HG03045 (cell line): ENCODE data around the gene ODAD4.
"Not testable (repeated sequence)": the region's sequence is repeated elsewhere in the genome, so short reads cannot be mapped to it uniquely, and the experiment has no call there.

Source experiments
- ATAC-seq: cut with Tn5 transposase; IDR thresholded peaks from one replicate; pipeline ENCODE4 v1.9.1; 2021; ENCODE audit warnings: mild to moderate bottlenecking, moderate library complexity; ENCODE audit not compliant: unreplicated experiment

ODAD4 gene

DNA sequence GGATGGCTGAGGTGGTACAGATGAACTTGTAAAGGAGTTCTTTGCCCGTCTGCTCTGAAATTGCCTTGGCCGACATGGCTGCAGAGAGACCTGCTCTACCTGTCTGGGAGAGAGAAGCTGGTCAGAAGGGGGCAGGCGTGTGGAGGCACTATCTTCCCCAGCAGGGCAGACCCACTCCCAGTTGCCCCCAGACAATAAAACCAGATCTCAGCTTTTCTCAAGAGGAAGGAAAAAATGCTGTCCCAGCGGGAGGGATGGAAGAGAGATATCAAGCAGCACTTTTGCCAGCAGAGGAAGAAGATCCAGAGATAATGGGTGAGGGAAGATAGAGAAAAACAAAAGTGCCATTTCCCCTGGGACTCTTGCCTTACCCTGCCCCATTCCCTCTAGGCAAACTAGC is 16.6 kb upstream of the ODAD4 start:
- ATAC-seq: no peak

DNA sequence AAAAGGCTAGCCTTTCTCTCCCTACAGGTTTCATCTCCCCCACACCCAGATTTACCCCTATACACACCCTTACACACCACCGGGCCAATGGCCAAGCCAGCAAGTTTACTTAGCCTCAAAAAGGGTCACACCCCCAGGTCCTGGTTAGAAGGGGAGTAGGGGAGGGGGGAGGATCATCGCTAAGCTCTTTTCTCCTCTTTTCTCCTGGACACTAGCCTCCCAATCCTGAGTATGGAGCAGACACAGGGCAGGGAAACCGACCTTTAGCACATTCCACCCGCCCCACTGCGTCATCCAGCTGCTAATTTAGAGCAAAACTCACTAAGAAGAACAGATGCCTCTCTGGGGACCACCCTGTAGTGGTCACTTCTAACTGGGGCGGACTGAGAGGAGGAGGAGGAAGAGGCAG is 16.1 kb upstream of the ODAD4 start:
- no peak for ATAC-seq

DNA sequence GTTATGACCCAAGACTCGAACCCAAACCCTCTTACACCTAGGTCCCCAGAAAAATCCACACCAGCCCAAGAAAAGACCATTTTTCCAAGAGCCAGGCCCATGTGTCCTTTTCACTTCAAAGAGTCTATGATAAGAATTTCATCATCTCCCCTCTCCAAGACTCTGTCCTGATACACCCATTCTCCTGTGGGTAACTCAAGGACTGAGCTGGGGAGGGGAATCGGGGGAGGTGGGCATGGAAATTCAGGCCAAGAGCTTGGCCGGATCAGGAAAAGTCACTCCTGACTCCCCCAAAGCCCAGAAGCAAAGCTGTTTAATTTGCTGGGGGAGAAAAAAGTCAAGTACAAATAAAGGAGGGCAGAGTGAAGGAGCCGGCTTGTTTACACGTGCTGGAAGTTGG is 15.4 kb upstream of the ODAD4 start:
- no peak for ATAC-seq

DNA sequence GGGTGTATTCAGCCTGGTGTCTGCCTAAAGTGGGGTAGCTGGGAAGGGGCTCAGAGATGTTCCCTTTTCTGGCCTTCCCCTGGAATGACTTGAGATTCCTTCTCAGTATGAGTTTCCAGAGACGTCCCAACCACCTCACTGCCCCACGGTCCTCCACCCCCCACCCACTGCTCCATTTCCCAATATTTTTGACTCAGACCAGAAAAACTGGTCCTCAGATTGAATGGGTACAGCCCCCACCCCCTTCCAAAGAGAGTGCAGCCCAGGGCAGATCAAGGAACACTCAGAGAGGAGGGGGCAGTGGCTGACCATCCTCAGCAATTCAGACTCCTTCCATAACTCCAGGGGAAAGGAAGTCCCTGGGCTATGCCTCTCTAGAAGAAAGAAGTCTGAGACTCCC is 14.9 kb upstream of the ODAD4 start:
- no peak for ATAC-seq

DNA sequence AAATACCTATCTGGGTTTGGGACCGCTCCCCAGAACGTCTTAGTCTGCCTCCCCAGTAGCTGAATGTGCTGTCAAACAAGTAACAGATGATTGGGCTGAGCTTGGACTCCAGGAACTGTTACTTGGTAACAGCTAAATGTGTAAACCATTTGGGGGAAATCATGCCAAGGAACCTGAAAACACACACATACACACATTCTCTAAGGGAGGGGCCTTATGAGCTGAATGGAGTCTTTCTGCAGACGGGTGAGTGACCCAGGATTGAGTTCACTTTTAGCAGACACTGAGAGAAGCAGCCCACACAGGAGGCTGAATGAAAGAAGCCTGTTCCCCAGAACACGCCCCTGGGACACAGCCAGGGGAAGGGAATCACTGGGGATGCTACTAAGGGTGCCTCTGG is 13.2 kb upstream of the ODAD4 start:
- ATAC-seq: no peak

DNA sequence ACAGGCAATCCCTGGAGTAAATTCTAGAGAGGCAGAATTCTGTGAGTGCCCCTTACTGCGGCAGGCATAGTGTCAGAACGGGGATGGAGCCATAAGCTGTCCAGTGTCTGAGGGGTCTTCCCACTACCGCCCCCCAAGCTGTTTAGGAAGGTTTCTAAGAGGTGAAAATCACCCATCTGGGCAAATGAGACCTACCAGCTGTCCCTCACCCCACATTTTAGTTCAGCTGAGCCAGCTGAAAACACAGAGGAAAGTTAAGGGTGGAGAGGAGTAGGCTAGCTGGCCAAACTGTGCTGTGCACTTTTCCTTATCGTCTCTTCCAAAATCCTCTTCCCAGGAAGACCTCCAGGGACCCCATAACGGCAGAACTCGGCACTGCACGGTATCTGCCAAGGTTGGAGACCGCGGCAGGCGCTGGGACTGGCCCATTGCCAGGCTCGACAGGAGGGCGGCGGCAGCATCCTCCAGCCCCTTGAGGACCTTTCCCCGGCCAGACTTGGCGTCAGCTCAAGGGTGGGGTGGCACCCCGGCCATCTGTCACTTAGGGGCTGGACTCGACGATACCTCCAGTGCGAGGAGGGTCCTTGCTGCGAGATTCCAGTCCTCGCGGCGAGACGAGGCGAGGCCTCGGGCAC is 12.6 kb upstream of the ODAD4 start:
- ATAC-seq: peak; percentile 3

DNA sequence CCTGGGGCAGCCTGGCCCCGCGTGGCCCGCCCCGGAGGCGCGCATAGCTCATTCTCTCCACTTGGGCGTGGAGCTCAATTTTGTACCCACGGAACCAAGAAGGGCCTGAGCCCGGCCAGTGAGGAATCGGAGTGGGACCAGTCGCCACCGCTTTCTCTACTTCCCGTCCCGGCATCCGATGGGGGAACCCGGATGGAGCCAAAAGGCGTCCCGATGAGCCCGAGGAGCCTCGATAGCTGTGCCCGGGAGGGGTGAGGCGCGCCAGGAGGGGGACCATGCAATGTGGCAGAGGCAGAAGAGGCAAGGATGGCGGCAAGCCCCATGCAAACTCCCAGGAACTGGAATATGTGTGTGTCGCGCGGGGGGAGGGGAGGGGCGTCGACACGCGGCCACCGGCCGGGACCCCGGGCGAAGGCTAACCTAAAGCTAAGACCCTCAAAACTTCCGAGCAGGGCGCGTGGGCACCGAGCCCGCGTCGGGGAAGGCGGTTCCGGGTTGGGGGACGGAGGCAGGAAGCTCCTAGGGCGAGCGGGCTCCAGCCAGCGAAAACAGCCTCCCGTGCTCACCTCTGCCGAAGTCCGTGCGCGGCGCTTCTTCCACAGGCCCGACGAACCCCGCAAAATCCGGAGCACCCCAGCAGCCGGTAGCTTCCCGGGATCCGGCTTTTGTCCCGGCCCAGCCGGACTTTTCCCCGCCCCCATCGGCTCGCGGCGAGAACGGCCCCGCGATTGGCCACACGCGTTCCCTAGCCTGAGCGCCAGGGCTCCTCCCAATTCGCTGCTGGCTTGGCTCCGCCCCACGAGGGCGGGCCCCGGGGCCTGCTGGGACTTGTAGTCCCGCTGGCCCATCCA is 11.9 kb upstream of the ODAD4 start, which contains the start of gene ACLY:
ACLY (minus strand) TSS at position 638 of the 851 bp plus-strand sequence. CDS start 5,078 bp downstream, outside the sequence.
- ATAC-seq: peak; percentile 92

DNA sequence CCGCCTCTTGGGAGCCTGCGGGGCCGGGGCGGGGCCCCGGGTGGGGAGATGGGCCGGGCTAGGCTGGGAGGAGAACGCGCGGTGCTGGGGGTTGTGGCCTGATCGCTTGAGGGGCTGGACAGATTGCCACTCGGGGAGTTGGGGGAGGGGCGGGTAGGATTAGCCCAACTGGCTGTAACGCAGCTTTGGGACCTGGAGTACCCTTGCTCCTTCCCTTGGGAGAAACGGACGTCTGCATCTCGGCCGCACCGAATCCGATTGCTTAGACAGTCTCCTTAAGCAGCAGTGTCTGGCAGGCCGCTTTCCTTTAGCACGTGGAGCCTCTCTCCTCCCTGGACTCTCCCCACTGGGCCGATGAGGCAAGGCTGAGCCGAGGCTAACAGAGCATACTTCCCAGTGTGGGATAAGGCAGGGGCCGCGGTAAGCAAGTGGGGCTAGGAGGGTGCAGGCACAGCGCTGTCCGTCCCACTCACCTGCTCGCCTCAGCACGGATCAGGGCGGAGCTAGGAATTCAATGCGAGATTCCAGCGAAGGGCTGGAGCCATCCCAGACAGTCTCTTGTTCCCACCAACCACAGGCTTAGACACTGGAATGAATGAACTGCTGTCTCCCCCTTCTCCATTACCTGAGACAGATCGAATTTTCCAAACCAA is 11.1 kb upstream of the ODAD4 start:
- peak; percentile 1 for ATAC-seq

DNA sequence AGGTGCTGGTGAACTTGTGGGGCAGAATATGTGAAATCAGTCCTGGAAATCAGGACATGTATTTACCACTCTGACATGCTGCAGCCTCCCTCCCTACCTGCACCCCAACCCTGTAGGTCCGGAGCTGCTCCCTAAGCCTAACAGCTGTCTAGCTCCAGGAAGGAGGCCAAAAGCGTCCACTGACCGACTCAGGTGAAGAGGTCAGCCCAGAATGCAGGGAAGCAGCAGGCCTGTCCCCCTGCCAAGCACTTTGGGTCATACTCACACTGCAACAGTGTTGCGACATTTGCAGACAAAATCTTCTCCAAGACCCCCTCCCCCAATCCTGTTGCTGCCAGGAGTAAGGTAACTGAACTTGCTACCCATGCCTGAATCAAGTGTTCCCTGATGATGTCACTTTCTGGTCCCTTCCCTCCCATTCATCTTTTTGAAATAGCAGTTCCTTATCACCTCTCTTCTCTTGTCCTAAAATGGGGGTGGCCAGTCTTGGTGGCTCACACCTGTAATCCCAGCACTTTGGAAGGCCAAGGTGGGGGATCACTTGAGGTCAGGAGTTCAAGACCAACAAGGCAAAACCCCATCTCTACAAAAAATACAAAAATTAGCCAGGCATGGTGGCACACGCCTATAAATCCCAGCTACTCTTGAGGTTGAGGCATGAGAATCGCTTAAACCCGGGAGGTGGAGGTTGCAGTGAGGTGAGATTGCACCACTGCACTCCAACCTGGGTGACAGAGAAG is 10.4 kb upstream of the ODAD4 start:
- ATAC-seq: no peak

DNA sequence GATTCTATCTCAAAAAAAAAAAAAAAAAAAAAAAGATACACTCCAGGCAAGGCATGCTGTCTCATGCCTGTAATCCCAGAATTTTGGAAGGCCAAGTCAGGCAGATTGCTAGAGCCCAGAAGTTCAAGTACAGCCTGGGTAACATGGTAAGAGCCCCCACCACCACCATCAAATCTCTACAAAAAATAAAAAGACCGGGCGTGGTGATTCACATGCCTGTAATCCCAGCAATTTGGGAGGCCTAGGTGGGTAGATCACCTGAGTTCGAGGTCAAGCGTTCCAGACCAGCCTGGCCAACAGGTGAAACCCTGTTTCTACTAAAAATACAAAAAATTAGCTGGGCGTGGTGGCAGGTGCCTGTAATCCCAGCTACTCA is 9.8 kb upstream of the ODAD4 start:
- no peak for ATAC-seq

DNA sequence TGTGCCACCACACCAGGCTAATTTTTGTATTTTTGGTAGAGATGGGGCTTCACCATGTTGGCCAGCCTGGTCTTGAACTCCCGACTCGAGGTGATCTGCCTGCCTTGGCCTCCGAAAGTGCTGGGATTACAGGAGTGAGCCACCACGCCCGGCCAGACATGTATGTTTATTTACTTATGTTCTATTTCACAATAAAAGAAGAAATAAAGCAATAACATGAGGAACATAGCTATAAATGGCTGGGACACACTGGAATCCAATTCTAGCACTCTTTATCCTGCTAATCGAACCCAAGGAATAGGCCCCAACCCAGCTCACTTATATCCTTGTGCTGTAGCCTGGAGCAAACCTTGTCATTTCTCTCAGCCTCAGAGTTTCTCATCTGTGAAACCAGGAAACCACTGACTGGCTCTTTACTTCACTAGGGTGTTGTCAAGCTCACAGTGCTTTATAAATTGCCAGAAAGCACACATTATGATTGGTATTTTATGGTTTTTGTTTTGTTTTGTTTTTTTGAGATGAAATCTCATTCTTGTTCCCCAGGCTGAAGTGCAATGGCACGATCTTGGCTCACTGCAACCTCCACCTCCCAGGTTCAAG is 4.3 kb upstream of the ODAD4 start:
- ATAC-seq: no peak

DNA sequence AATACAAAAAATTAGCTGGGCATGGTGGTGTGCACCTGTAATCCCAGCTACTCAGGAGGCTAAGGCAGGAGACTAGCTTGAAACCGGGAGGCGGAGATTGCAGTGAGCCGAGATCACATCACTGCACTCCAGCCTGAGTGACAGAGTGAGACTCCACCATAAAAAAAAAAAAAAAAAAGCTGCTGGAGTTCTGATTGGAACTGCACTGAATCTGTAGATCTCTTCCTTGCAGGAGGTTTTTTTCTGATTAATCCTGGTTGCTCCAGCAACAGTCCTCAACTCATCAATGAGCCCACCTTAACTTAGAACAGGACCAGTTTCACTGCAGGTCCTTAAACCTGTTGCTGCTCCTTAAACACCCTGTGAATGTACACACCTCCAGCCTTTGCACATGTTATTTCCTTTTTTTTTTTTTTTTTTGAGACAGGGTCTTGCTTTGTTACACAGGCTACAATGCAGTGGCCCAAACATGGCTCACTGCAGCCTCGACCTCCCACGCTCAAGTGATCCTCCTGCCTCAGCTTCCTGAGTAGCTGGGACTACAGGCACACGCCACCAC is 1.6 kb upstream of the ODAD4 start:
- no peak for ATAC-seq

DNA sequence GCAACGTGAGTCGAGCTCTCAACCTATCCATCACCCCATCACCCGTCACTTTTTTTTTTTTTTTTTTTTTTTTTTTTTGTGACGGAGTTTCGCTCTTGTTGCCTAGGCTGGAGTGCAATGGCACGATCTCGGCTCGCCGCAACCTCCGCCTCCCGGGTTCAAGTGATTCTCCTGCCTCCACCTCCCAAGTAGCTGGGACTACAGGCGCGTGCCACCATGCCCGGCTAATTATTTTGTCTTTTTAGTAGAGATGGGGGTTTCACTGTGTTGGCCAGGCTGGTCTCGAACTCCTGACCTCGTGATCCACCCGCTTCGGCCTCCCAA is 378 bp downstream of the ODAD4 start:
- not testable (repeated sequence) for ATAC-seq

DNA sequence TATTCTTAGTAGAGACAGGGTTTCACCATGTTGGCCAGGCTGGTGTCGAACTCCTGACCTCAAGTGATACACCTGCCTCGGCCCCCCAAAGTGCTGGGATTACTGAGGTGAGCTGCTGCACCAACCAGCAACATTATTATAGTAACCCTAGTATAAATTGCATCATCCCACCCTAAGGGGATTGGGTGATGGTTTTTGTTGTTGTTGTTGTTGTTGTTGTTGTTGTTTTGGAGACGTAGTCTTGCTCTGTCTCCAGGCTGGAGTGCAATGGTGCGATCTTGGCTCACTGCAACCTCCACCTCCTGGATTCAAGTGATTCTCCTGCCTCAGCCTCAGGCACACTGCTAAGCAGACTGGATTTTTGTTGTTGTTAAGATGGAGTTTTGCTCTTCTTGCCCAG is 1.3 kb downstream of the ODAD4 start:
- not testable (repeated sequence) for ATAC-seq

DNA sequence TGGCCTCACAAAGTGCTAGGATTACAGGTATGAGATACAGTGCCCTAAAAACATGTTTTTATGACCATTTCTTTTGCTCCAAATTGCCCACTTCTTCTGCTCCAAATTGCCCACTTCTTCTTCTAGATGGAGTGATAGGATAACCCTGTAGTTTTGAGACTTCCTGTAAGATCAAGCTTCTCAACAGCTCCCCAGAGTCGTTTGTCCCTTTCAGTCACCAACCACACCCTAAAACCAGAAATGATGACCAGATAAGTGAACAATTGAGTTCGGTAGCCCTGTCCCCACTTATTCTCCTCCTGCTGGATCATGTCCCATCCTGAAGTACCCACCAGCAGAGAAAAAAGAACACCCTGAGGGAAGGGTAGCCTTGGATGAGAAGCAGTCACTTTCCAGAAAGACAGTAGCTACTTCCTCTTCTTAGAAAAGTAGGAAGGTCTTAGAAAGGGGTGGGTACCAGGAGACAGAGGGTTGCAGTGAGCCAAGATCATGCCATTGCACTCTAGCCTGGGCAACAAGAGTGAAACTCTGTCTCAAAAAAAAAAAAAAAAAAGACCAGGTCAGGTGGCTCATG is 2.5 kb downstream of the ODAD4 start:
- no peak for ATAC-seq

DNA sequence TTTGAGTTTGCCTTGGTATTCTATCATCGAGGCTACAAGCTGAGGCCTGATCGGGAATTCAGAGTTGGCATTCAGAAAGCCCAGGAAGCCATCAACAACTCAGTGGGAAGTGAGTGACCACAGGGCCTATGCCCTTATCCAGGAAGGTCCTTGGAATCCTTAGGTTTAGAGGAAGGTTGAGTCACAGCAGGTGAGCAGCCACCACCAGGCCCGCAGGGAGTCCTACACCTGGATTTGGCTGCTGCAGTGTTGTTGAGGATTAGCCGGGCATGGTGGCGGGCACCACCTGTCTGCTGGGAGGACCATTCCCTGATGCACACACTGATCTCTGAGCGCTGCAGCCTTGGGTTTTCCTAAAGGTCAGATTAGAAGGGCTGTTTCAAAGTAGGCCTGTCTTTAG is 5.2 kb downstream of the ODAD4 start:
- no peak for ATAC-seq

DNA sequence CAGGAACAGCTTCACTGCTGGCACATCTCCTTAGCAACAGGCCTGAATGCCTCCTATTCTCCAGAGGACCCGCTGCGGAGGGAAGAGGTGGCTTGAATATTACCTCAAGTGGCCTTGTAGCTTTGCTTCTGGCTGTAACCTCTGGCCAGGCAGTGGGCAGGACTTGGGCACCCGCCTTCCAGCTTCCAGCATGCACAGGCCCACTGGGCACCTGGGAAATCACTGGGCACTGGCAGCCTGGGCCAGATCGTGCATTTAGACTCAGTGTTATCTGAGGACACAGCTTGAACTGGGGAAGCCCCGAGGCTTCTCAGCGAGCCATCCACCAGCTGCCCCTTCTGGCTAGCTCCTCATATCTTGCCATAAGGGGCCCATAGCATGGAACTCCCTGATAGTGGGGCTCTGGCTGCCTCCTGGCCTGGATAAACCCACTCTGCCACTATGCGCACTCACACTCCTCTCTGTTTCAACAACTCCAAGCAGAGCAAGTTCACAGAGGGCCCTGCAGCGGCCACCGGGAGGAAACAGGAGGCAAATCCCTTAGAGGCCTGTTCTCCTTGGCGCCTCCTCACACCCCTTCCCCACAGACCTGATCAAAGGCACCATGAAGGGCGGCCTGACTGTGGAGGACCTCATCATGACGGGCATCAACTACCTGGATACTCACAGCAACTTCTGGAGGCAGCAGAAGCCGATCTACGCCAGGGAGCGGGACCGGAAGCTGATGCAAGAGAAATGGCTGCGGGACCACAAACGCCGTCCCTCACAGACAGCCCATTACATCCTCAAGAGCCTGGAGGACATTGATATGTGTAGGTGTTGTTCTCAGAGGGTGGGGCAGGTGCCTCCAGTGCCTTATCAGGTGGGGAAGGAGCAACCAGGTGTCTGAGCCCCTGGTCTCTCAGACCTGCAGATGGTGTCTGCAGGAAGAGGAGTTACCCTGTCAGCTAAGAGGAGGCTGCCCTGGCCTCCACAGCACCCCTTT is 7.8 kb downstream of the ODAD4 start:
- no peak for ATAC-seq

DNA sequence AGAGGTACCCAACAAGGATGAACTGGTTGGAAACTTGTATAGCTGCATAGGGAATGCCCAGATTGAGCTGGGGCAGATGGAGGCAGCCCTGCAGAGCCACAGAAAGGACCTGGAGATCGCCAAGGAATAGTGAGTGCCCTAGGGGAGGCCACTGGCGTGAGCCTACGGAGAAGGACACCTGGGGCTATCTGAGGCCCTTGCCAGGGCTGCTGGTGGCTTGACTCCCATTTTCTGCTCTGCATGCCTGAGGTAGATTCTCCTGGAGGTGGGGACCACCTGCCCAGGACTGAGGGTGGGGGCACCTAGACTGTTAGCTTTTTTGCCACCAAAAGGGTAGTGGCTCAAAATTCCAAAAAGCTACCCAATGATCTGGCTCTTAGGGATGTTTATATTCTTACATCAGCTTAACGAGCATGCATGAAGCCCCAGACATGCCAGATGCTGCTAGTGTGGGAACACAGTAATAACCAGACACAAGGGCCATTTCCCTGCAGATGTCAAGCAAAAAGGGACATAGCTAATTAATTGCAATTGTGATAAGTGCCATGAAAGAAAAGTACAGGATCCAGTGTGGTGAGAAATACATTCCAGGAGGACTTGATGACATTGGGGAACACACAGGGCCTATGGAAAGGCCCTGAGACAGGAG is 8.8 kb downstream of the ODAD4 start:
- ATAC-seq: no peak

DNA sequence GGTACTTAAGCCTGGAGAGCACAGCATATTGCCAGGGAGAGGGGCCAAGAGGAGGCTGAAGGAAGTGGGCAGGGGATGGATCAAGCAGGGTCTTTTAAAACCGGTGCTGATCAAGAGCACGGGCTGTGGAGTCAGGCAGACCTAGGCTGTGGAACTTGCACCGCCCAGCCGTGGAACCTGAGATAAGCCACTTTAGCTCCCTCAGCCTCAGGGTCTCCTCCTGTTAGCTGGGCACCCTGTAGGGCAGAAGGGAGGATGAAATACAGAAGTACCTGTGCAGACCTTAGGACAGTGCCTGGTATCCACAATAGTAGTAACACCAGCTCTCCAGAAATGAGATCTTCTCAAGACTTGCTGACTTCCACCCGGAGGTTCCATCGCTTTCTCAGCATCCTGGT is 9.3 kb downstream of the ODAD4 start:
- ATAC-seq: no peak
